H7 (cell line): ENCODE measurements around the gene TMEM234. TPM values are rescaled to one million over a fixed set of nuclear protein-coding genes. Genes with fewer than 3 reads are reported as not detected.

Experiments used
- DNase-seq: peaks from one replicate; pipeline ENCODE4 v3.0.0; 2012
- H3K27me3 ChIP-seq: 2 replicates; pipeline ENCODE4 v1.6.0; 2011; ENCODE audit warnings: mild to moderate bottlenecking, low read length; ENCODE audit not compliant: control insufficient read depth, insufficient read depth
- H3K36me3 ChIP-seq: replicated peaks from 2 replicates; pipeline ENCODE4 v1.5.1; 2011; ENCODE audit warnings: low read length; ENCODE audit not compliant: control insufficient read depth, insufficient read depth
- H3K4me3 ChIP-seq: 2 replicates; pipeline ENCODE4 v1.5.1; 2011; ENCODE audit warnings: low read depth, mild to moderate bottlenecking, control low read depth, low read length, moderate library complexity; ENCODE audit not compliant: insufficient read depth
- total RNA-seq: library from RNA; depleted of rRNA; stranded (reverse); fragments of >200 nt; shearing (Covaris generic); gene quantifications from 2 replicates; pipeline ENCODE4 v1.2.3, GENCODE V29; 2014

Gene TMEM234
- total RNA-seq, 1 experiment from 2014 or later, result 11.8 TPM

DNA sequence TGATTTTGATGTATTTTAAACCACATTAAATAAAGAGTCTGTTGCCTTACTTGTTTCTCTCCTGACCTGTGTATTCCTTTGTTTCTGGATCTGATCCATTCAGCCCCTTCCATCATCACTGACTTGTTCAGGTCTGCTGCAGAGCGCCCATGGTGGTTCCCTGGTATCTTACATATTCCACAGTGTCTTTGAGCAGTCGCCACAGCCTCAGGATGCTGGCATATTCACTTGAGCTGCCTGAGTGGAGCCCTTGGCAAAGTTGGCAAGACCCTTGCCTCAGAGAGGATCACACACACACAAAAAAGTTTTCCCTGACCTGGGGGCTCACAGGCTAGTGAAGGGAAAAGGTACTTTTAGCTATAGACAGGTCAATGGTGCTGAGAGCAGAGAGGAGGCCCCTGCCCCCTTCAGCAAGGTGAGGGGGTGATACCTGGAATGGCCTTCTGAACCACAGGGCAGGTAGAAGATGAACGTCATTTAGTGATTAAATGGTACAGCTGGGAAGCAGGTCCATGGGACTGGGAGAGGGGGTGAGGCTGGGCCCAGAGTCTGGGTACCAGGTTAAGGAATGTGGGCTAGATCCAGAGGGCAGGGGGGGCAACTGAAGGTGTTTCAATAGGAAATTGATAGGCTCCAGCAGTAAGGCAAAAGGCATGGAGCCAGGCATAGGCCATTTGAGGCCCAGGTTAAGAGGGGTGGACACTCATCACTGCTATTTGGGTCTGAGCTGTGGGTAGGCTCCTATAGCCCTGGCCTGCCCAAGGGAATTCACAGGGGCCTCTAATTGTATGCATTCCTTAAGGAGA lies 23.7 kb downstream of the TMEM234 start:
- no peak overlapping the region for H3K4me3 ChIP-seq
- peaks cover 30% of the 10 kb centered on the region for H3K36me3 ChIP-seq
- no peak for DNase-seq
- H3K27me3 ChIP-seq, result no peaks in the 10 kb centered on the region

DNA sequence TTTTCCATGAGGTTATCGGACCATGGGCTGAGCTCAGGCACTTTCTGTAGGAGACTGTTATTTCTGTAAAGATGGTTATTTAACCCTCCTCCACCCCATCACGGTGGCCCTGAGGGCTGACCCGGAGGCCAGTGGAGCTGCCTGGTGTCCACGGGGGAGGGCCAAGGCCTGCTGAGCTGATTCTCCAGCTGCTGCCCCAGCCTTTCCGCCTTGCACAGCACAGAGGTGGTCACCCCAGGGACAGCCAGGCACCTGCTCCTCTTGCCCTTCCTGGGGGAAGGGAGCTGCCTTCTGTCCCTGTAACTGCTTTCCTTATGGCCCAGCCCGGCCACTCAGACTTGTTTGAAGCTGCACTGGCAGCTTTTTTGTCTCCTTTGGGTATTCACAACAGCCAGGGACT lies 24.3 kb downstream of the TMEM234 start:
- Histone ChIP-seq H3K27me3 (no peaks in the 10 kb centered on the region), H3K36me3 (peaks cover 35% of the 10 kb centered on the region), H3K4me3 (no peak overlapping the region)
- no peak for DNase-seq

DNA sequence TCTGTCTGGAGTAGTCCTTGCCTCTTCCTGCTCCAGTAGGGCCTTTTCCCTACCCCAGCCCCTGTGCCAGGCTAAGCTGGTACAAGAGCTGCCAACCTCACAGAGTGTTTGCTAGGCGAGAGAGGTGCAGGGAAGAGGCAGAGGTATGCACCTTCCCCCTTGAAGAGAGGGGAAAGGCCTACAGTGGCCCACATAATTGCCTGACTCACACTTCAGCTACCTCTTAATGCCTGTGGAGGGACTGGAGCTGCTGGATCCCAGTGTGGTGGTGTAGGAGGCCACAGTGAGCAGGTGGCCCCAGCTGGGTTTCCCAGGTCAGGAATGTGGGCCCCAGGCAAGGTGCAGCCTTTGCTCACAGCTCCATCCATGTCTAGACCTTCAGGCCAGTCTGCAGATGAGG lies 25.1 kb downstream of the TMEM234 start:
- H3K4me3 ChIP-seq, result no peak overlapping the region
- peaks cover 43% of the 10 kb centered on the region for H3K36me3 ChIP-seq
- DNase-seq, result no peak
- H3K27me3 ChIP-seq, result no peaks in the 10 kb centered on the region

DNA sequence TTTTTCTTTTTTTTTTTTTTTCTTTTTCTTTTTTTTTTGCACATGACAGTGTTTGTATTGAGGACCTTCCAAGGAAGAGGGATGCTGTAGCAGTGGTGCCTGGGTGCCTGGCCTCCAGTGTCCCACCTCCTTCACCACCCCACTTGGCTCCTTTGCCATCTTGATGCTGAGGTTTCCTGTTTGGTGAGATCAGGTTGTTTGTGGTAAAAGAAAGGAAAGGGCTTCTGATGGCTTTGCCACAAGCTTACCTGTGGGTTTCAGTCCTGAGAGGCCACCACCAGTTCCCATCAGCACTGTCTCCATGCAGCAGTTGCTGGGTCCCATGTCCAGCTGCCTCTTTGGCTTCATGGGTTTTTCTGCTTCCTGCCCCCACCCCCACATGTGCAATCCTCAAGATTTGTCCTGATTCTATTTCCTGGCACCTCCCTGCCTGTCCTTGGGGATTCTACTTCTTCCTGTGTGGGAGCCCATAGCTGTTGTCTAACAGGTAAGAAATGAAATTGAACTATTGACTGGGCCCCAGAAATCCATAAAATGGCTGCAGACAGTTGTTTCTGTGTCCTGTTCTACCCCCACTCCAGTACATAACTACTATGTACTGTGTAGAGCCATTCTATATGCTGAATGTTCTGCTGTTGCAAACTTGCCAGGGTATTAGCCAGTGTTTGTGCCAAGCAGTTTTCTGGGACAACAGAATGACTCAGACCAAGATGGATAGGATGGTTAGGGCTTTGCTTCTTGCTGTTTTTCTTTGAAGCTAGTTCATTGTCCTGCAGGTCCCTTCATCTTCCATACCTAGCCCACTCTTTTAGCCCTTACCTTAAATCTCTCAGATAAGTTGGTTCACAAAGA lies 26.0 kb downstream of the TMEM234 start:
- no peak overlapping the region for H3K4me3 ChIP-seq
- peaks cover 49% of the 10 kb centered on the region for H3K36me3 ChIP-seq
- no peaks in the 10 kb centered on the region for H3K27me3 ChIP-seq
- no peak for DNase-seq

DNA sequence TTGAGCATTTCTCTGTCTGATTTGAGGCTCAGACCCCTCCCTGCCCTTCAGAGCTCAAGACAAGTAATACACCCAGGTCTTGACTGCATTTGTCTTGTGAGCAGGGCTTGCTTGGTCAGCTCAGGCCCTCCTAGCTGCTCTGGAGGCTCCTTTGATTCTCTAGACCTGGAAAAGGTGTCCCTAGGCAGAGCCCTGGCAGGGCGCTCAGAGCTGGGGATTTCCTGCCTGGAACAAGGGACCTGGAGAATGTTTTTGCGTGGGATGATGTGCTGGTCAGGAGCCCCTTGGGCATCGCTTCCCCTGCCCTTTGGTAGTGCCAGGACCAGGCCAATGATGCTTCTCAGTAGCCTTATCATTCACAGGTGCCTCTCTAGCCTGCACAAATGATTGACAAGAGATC lies 26.6 kb downstream of the TMEM234 start:
- DNase-seq, result no peak
- Histone ChIP-seq H3K27me3 (no peaks in the 10 kb centered on the region), H3K36me3 (peaks cover 52% of the 10 kb centered on the region), H3K4me3 (no peak overlapping the region)

DNA sequence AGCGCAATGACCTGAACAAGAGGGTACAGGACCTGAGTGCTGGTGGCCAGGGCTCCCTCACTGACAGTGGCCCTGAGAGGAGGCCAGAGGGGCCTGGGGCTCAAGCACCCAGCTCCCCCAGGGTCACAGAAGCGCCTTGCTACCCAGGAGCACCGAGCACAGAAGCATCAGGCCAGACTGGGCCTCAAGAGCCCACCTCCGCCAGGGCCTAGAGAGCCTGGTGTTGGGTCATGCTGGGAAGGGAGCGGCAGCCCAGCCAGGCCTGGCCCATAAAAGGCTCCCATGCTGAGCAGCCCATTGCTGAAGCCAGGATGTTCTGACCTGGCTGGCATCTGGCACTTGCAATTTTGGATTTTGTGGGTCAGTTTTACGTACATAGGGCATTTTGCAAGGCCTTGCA lies 27.2 kb downstream of the TMEM234 start:
- Histone ChIP-seq H3K4me3 (no peak overlapping the region), H3K36me3 (peaks cover 57% of the 10 kb centered on the region), H3K27me3 (no peaks in the 10 kb centered on the region)
- peak; percentile 22 for DNase-seq

DNA sequence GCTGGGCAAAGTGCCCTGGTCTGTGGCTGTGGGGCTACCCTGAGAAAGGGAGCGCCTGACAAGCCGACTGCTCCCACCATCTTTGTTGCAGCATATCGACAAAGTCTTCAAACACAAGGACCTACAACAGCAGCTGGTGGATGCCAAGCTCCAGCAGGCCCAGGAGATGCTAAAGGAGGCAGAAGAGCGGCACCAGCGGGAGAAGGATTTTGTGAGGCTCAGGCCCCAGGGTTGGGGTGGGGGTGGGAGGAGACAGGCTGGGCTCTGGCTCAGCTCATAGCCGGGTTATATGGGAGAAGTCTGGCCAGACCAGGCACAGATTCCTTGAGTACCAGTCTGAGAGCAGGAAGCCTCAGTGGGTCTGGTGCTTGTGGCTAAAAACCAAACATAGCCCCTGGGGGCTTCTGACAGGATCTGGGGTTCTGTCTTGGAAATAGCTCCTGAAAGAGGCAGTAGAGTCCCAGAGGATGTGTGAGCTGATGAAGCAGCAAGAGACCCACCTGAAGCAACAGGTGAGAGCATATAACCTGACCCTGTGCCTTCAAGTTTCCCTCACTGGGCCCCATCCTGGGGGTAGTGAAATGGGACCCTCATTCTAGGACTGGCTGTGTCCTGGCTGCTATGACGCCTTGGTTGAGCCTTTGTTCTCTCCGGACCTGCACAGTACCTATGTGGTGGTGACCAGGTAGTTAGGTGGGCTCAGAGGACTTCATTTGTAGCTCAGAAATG lies 29.8 kb downstream of the TMEM234 start:
- Histone ChIP-seq H3K4me3 (no peak overlapping the region), H3K36me3 (peaks cover 75% of the 10 kb centered on the region), H3K27me3 (no peaks in the 10 kb centered on the region)
- no peak for DNase-seq

DNA sequence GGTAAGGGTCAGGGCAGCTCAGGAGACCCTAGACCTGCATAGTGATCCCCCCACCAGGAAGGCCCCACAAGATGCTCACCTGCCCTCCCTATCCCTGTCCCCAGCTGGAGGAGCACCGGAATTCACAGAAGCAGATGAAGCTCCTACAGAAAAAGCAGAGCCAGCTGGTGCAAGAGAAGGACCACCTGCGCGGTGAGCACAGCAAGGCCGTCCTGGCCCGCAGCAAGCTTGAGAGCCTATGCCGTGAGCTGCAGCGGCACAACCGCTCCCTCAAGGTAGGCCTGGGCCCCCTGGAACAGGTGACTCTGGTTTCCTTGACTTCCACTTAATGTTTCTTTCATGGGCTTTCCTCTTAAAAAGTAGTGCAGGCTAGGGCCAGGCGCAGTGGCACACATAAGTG lies 34.3 kb downstream of the TMEM234 start:
- Histone ChIP-seq H3K36me3 (peaks cover 62% of the 10 kb centered on the region), H3K27me3 (no peaks in the 10 kb centered on the region), H3K4me3 (no peak overlapping the region)
- peak; percentile 20 for DNase-seq

DNA sequence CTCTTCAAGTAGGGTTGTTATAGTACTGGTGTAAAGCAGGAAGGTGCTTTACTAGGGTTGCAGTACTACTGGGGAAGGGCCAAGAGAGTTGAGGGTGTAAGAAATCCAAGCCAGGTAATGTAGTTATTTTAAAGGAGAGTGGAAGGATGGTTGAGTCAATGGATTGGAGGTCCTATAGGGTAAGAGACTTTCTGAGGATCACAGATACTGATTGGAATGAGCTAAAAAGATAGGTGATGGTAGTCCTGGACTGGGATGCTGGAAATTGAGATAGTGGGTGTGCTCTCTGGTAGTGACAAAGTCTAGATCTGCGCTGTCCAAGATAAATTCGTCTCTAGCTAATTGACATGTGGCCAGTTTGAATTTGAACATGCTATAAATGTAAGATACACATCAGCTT lies 35.7 kb downstream of the TMEM234 start:
- H3K27me3 ChIP-seq, result no peaks in the 10 kb centered on the region
- DNase-seq, result no peak
- H3K4me3 ChIP-seq, result no peak overlapping the region
- H3K36me3 ChIP-seq, result peaks cover 54% of the 10 kb centered on the region

DNA sequence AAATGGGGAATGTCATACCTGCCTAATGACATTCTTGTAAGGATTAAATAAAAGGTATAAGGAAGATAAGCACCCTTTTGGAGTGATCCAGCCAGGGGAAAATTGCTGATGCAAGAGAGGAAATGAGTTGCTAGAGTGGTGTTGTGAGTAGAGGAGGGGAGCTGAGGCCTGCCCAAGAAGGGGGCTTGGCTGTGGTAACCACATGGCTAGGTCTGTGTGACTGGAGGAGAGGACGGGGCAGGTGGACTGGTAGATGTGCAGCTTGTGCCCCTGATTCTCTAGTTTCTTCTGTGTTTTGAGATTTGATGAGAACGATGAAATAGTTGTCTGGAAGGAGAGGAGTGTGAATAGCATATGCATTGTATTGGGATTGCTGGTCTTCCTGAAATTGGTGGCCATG lies 36.1 kb downstream of the TMEM234 start:
- no peak for DNase-seq
- Histone ChIP-seq H3K36me3 (peaks cover 54% of the 10 kb centered on the region), H3K4me3 (no peak overlapping the region), H3K27me3 (no peaks in the 10 kb centered on the region)

DNA sequence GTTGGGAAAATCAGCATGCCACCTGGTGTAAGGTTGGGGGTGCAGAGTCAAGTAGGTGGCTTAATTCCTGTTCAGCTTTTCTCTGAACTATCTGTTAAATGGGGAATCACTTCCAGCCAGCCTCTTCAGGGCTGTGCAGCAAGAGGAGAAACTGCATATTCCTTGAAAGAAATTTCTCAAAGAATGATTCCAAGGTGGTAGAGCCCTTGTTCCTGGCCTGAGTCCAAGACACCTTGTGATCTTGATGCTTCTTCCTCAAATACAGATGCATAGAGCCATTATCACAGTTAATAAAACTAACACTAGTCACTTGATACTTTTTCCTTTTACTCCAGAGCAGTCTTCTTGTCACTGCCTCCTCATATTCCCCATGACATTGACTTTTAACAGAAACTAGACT lies 37.5 kb downstream of the TMEM234 start:
- Histone ChIP-seq H3K27me3 (no peaks in the 10 kb centered on the region), H3K4me3 (no peak overlapping the region), H3K36me3 (peaks cover 44% of the 10 kb centered on the region)
- DNase-seq, result no peak

DNA sequence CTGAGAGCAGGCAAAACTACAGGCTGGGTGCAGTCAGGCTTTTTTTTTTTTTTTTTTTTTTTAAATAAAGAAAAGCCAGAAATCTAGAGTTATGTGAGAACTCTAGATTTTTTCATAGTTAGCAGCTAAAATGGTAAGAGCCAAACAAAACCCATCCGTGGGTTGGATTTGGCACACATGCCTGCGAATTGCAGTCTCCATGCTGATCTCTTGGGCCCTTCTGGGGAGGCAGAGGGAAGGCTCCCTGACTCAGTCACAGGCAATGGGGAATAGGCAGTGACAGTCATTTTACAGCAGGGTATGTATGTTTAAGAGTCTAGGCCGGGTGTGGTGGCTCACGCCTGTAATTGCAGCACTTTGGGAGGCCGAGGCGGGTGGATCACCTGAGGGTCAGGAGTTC lies 40.1 kb downstream of the TMEM234 start:
- no peak overlapping the region for H3K4me3 ChIP-seq
- peaks cover 26% of the 10 kb centered on the region for H3K36me3 ChIP-seq
- no peak for DNase-seq
- H3K27me3 ChIP-seq, result no peaks in the 10 kb centered on the region

DNA sequence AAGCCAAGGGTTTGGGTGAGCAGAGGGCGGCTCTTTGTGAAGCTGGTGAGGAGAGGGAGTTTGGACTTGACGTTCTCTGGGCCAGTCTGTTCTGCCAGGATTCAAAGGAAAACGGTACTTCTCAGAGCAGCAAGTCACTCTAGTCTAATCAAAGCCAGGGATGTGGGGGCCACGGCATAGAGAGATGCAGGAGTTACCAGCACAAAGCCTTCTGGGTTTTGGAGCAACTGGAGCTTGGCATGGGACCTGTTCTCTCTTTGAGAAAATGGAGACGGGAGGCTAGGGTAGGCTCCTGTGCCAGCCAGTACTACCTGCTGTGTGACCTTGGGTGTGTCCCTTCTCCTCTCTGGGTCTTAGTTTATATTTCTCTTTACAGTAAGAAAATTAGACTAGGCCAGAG lies 40.6 kb downstream of the TMEM234 start:
- no peak overlapping the region for H3K4me3 ChIP-seq
- H3K27me3 ChIP-seq, result no peaks in the 10 kb centered on the region
- no peak for DNase-seq
- peaks cover 23% of the 10 kb centered on the region for H3K36me3 ChIP-seq

DNA sequence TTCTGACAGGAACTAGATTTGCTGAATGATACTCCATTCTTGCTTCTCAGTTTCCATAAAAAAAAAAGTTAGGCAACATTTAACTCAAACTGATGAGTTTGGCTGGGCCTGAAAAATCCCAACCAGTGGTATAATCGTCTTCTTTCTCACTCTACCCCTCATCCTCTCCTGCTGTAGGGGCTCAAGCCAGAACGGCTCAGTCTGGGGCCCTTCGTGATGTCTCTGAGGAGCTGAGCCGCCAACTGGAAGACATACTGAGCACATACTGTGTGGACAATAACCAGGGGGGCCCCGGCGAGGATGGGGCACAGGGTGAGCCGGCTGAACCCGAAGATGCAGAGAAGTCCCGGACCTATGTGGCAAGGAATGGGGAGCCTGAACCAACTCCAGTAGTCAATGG lies 41.1 kb downstream of the TMEM234 start:
- H3K36me3 ChIP-seq, result peaks cover 19% of the 10 kb centered on the region
- peak overlapping the region; percentile 75; the same call in 1 of the 2 replicates for H3K4me3 ChIP-seq
- no peaks in the 10 kb centered on the region for H3K27me3 ChIP-seq
- no peak for DNase-seq
